Stimulated activated CD4-positive, alpha-beta T cell treated with anti-CD3 and anti-CD28 coated beads, Interleukin-2, amount 100 ng/mL, for 48 hours (primary cell): ENCODE results near the gene TMEM117.
"Not testable (repeated sequence)": the region's sequence is repeated elsewhere in the genome, so short reads cannot be mapped to it uniquely, and the experiment has no call there.

Experiments used
- DNase-seq, 2 donors: peaks; one replicate each; pipeline ENCODE4 v3.0.0-alpha.2; 2020

Gene TMEM117

DNA sequence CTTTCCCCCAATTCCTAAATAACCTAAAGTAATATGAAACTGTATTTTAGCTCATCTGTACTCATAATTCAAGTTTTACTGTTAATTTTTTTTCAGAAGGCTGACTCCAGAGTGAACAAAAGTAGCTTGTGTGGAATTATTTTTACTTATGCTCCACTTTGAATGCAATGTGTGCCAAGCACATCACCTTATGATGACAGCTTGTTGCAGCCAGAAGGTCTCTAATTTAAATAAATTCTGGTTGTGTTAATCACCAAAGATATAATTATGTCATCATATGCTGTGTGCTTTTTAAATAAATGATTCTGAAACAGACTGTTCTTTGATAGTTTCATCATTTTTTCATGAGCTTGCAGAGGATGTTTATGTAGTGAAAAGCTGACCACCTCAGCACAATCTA, 283.1 kb downstream of the TMEM117 start:
- no peak for DNase-seq

DNA sequence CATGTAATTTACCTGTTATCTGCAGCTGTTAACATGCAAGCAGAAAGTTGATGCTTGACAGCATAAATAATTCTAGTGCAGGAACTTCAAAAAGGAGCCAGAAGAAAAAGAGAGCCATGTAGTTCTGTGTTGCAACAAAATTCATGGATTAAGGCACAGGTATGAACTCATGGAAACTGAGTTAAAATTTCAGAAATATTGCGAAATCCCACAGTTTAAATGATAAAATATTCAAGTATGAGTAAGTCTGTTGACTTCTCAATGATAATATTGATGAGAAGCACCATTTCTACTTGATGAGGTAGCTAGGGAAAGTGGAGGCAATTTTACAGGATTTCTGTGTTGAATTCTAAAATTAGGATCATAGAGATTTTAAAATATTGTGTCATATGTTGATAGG, 290.9 kb downstream of the TMEM117 start:
- no peak for DNase-seq

DNA sequence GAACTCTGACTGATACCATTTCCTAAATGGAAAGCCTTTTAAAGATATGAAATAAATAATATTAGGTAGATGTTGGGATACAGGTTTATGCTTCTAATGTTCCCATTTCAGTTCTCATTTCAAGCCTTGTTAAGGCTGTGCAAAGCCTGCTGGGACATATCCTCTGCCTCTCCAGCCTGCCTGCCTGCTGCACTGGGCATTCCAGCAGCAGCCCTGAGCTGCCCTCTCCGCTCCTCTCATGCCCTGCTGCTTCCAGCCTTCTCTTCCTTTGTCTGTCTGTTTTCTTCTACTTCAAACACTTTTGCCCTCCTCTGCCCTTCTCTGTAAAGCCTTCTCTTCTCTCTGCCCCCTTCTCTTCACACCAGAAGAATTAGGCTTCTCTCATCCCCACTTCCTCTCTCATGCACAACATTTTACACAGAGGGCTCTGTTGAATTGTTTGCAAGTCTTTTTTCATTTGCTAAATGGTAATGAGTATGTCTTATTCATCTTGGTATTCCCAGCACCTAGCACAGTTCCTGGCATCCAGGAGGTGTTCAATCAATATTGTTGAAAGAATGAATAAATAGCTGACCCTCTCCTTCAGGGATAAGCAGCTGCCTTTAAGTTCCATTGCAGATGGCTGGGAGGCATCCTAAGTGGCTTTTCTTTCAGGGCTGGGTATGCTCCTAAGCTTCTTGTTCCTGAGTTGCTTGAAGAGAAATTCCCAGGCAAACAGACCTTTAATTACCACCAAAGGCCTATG, 292.3 kb downstream of the TMEM117 start:
- DNase-seq: no peak

DNA sequence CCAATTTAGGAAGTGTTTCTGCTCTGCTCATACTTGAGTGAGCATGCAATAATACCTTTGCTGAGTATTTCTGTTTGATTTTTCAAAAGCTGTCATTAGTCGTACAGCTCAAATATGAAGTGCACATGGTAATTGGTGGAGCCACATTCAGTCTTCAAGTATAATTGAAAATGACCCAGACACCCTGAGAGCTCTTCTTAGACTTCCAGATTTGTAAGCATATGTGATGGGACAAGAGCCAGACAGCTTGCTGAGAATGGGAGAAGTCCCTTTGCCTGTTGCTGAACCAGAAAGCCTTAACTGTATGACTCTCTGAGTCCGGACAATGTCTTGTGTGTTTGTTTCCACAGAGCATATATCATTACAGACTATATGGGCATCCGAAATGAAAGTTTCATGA, 307.3 kb downstream of the TMEM117 start:
- DNase-seq: no peak

DNA sequence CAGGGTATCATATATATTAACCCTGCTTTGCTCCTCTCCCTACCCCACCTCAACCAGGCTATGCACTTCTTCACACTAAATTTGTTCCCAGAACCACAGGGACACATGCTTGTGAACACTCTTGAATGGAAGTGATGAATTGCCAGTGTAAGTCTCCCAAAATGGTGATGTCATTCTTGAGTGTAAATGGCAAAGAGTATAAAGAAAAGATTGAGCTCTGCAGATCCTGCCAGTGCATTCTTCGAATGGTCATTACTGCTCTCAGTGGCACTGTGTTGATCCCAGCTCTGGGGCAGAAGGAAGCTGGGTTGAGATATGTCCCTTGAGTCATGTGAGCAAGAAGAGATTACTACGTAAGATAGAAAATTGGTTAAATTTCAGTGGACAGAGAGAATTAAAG, 313.1 kb downstream of the TMEM117 start:
- no peak for DNase-seq

DNA sequence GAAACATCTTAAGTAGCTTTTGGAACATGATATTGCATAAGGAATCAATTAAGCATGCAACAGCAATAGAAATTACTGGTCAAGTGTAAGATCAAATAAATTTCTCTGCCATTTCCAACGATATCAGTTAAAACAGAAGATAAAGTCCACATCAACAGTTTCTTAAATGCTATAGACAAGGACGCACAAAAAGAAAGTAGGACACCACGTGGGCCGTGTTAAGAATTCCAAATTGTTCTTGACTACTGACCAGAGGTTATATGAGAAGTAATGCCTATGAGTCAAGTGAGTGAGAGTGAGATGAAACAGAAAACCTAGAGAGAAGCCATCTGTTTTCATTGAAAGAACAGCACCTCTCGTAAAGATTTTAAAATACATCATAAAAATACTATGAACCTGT, 318.2 kb downstream of the TMEM117 start:
- DNase-seq: no peak

DNA sequence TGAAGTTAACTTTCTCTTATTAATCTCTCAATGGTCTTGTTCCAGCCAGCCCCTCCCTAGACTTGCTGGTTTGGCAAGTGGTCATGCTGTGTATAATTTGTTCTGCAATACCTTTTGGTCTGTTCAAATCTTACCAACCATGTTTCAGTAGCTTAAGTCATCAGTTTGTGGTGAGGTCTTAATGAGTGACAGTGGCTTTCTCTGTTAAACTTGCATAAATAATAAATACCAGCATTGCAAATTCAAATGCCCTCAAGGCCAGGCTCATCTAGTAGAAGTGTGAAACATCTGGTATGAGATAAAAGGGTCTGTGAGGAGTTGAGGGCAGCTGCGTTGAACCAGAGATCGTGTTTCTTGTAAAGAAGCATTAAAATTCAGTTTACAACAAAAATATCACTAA, 319.5 kb downstream of the TMEM117 start:
- DNase-seq: no peak

DNA sequence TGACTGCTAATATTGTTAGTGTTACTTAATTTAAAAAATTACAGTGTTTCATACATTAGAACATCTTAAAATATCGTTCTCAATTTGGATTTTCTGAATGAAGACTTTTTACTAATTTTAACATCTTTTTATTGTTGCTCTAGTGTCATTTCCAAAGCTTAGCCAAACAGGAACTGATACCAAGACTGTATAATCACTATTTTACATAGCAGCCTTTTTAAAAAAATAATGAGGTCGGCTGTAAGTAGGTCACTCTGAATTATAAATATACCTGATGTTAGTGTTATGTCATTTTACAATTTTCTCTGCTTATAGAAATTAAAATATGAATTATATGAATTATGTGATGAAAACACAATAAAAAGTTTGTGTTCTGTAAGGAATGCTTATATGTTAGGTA, 321.5 kb downstream of the TMEM117 start:
- no peak for DNase-seq

DNA sequence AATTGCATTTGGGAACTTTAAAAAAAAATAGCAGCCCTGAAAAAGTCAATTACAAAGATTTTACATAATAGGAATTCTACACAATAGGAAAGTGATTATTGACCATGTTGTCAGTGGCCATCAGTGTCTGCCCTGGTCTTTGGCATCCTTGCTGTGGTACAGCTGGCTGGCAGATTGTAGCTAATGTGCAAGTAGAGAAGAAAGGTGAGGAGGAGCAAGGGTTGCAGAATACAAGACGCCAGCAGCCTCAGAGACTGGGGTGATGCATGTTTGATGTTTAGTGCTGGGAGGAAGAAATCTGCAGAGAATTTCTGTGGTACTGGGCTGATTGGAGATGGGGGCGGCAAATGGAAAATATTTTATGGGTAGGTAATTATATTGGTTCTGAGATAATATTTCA, 322.9 kb downstream of the TMEM117 start:
- no peak for DNase-seq

DNA sequence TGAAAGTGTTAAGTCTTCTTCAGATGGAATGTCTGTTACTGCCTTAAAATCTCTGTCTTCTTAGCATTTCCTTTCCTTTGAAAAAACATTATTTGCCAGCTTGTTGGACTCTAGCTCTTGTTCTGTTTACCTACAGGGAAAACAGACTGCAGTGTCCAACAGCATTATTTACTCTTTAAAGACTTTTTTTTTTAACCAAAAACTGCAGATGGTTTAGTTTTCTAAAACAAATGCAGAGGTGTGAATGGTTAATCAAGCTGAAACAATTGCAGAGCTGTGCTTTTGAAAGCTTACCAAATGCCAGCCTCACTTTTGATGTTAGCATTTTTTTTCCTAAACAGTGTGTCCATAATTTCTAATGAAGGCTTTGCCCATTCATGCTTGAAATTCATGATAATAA, 323.3 kb downstream of the TMEM117 start:
- DNase-seq: no peak

DNA sequence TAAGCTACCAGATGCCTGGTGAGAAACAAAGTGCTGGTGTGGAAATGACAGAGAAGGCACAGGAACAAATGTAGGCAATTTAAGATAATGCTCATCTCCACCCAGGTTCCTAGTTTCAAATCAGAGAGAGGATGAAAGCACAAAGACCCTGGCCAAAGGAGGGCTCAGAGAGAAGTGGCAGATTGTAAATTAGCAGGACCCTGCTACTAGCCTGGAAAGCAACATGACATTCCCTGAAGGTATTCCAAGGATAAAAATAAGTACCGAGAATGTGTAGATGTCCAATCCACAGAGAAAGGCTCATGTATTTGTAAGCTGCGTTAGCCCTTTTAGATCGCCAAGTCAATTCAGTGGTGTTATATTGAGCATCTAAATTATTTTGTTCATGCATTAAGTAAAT, 324.0 kb downstream of the TMEM117 start:
- DNase-seq: no peak

DNA sequence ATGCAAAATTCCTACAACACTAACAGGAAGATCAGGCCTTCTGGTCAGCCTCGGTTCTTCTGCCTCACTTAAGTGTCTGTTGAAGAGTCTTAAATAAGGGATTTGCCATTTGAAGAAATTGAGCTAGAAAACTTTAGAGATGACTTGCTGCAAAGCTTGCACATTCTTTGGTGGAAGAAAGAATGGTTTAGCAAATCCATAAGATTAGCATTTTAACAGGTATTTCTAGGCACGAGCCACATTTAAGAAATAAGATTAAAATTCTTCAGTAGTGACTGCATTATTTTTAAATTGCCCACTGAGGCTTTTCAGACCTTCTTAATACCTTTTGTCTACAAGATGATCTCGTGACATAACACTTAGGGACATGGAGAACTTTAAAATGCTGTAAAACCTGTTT, 327.1 kb downstream of the TMEM117 start:
- no peak for DNase-seq

DNA sequence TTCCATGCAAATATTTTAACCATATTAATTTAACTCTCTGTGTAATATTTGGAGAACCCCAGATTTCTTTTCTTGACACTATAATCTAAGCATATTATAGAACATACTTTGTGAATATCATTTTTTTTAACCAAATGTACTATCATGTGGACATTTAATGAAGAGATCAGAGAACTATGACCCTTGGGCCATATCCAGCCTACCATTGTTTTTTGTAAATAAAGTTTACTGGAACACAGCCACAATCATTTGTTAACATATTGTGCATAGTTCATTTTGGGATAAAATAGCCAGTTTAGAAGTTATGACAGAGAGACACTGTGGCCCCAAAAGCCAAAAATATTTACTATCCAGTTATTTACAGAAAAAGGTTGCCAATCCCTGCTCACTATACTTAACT, 338.2 kb downstream of the TMEM117 start:
- no peak for DNase-seq

DNA sequence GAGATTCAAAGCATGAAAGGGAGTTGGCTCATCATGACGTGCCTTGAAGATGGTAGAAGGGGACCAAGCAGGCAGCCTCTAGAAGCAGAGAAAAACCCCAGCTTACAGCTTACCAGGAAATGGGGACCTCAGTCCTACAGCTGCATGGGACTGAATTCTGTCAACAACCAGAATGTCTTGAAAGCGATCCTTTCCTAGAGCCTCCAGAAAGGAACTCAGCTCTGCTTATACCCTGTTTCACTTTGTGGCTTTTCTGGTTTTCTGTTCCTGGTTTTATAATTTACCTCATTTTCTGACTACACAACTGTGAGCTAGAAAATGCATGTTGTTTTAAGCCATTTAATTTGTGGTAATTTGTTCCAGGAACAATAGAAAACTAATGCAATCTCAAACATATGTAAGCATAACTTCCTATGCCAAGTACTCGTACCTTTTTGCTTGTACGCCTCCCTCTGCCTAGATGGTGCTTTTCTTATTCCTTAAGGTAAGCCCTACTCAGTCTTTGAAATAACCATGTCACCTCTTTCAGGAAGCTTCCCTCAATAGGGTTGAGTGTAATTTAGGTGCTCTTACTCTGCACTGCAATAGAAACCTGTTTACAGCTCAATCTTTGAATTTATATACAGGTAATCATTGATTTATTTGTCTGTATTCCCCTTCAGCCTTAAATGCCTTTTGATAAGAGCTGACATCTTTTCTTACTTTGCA, 348.8 kb downstream of the TMEM117 start:
- no peak for DNase-seq

DNA sequence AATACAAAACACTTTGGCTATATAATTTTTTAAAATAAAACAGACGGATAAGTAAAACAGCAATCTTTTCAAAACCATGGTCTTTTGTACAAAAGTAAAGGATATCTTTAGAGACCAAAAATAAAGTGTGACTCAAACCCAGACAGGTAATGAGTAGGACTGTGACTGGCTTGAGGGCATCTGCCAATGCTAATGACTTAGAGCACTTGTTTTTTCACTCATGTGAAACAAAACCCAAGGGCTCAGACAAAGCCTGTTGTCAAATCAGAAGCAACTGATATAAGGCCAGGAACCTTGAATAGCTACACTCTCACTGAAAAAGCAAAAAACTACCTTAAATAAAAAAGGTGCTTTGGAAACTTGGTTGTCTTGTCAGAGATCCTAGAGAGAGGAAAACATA, 357.4 kb downstream of the TMEM117 start:
- no peak for DNase-seq

DNA sequence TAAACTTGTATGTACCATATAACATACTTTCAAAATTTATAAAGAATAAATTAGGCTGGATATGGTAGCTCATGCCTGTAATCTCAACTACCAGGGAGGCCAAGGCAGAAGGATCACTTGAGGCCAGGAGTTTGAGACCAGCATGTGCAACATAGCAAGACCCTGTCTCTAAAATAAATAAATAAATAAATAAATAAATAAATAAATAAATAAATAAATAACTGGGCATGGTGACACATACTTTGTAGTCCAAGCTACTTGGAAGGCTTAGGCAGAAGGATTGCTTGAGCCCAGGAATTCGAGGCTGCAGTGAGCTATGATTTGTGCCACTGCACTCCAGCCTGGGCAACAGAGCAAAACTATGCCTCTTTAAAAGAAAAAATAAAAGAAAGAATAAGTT, 359.8 kb downstream of the TMEM117 start:
- not testable (repeated sequence) for DNase-seq

DNA sequence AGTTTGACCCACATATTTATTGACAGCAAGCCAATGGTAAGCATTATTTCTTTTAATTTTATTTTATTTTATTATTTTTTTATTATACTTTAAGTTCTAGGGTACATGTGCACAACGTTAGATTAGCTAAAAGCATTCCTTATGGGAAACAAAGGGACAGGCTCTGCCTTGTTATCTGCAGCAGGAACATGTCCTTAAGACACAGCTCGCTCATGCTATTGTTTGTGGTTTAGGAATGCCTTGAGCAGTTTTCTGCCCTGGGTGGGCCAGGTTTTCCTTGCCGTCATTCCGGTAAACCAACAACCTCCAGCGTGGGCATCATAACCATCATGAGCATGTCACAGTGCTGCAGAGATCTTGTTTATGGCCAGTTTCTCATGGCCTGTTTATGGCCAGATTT, 370.2 kb downstream of the TMEM117 start:
- no peak for DNase-seq

DNA sequence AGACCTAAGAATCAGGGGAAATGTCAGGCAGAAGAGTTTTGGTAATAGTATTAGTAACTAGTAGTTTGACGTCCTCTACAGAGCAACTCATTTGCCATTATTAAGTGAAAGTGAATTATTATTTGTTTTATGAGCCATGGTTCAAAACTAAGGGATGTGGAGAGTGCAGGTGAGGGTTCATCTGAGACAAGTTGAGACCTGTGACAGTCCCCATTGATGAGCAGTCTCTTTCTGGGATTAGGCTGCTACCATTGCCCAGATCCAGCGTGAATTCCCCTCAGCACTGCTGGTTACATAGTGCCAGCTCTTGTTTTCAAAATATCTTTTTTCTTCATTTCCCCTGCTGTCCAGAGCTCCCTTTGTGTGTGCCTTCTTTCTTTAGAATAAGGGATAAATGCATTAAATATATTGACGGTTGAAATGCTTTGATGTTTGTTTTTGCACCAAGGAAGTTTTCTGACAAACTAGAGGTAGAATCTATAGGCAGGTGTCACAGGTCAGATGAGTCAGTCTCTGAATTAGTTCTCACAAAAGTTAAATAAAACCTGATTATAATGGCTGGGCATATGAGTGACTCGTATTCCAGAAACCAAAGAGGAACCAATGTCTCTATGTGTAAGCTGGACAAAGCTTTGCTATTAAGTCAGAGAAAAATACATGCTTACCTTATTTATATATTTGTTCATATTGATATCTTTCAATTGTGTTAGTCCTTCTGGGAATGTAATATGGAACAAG, 381.4 kb downstream of the TMEM117 start:
- DNase-seq: no peak

DNA sequence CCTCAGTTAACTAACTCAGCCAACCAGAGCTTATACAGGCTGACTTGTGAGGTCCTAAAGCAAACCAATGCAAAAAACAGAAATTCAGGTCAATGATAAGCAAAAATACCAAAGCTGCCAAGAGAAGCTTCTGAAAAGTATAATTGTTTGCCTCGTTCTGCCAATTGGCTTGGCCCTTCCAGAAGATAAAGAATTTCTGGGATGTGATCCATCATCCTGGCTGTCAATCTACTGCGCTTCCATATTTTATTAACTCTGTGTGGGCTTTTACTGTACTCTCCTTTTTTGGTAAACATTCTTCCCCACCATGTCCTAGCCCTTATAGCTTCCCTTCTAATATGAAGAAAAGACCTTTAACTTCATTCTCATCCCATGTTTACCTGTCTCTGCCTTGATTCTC, 387.9 kb downstream of the TMEM117 start:
- DNase-seq: no peak

DNA sequence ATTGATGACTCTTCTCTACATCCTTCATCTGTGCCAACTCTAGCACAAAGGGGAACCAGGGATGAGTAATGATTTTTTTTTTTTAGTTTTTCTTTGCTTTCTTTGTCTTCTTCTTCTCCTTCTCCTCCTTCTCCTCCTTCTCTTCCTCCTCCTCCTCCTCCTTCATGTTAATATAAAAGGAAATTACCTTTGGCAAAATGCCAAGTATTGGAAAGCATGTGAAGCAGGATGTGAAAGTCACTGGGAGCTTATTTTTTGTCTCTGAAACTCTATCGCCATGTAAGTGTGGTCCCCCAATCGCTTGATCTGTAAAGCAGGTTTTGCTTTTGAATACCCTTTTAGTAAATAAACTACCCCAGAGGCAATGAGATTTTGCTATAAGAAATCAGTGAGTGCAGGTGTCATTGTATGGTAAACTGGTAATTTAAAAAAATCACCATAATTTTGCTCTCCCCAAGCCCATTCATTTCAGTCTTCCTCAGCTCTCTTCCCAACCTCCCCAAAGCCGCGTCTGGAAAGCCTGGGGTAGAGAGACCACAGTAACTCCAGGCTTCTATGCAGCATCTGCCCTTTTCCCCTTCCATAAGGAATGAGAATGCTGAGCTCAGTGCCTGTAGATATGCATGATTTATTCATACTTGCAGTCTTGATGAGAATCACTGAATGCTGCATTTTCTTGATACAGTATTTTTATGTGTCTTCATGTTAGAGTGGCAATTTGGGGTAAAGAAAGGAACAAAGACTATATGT, 388.7 kb downstream of the TMEM117 start:
- DNase-seq: no peak

DNA sequence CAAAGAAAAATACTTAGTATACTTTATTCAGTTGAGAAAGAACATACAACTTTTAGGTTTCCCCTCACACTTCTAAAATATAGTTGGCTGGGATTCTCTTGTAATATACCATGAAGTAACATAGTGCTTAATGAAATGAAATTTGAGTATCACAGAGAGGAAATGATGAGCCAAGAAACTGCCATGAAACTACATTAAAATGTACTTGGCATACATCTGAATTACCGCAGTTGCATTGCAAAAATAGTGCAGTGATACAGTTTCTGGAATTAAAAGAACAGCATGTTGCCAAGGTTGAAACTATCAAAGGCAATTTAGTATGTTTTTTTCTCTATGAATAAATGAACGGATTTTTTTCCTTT, 389.2 kb downstream of the TMEM117 start:
- no peak for DNase-seq

DNA sequence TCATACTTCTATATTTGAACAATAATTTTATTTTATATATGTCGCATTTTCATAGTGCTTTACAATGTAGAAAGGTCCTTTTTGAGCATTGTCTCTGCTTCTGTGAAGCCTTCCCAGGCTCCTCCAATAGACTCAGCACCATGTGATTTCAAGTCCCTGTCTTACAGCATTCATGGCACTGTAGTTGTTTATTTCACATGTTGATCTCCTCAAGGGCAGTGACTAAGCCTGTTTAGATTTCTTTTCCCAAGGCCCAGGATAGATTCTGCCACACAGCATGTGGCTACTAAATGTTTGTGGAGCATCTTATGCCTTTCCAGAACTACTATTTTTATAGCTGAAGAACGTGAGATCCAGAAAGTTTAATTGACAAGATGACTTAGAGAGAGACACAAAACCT, 391.7 kb downstream of the TMEM117 start:
- no peak for DNase-seq

DNA sequence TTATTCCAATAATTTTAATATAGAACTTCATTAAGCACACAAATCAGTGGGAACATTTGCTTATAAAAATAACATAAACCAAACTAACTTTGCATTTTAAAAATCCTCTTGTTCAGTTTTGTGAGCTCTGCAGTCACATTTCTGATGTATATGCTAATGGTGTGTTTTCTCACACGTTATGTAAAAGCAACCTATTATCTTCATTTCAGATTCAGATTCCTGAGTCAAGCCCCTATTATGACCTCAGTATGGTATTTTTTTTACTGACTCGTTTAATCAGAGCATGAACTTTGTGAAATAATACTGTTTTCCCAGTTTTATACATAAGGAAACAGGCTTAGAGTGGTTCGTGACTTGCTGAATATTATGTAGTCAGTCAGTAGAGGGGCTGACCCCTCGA, 394.0 kb downstream of the TMEM117 start:
- DNase-seq: no peak

DNA sequence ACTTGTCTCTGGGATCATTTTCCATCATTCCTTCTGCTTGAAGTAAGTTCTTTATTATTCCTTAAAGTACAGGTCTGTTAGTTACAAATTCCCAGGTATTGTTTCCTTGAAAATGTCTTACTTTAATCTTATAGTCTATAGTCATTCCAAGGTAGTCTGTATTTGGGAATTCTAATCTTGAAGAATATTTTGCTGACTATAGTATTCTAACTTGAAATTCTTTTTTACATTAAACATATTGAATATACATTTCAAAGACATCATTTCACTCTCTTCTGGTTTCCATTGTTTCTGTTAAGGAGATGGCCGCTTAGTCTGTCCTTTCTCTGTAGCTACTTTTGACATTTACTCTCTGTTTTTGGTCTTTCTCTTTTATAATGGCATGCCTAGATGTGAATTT, 399.8 kb downstream of the TMEM117 start:
- no peak for DNase-seq
